HCT116 (cell line): ENCODE results near the gene SRL. TPM values are rescaled to one million over a fixed set of nuclear protein-coding genes. Genes with fewer than 3 reads are reported as not detected.

Source experiments
- ATAC-seq: fragments of 200-7000 bp; cut with Tn5 transposase; 2 replicates; pipeline ENCODE4 v1.9.1; 2020; ENCODE audit warnings: mild to moderate bottlenecking, moderate library complexity
- BruUV-seq: library from RNA; stranded (reverse); fragments of 400-500 nt; replicated peaks from 2 replicates; lab custom pipeline; 2021; lab: Mats Ljungman, UMichigan
- CTCF ChIA-PET: fragments of 300-600 bp; sonication (Branson Sonifier 250); formaldehyde crosslinking; loops from one replicate; lab custom pipeline; 2021; ENCODE audit warnings: antibody characterized with exemption; lab: Charles Lee
- POLR2A ChIA-PET: fragments of 300-600, 350-600 bp; sonication (Branson Sonifier 250); formaldehyde crosslinking; loops from one replicate; lab custom pipeline; 2021; ENCODE audit warnings: antibody characterized with exemption; lab: Charles Lee
- RAD21 ChIA-PET, 2 experiments: fragments of 300-600 bp; sonication (Branson Sonifier 250); formaldehyde crosslinking; loops; one replicate each; lab custom pipeline; 2023; ENCODE audit warnings: low total read pairs in 2 of 2; ENCODE audit not compliant: uncharacterized antibody in 2 of 2, unreplicated experiment in 2 of 2, low non-redundant PET in 1 of 2; lab: Charles Lee
- DNase-seq: peaks from one replicate; pipeline ENCODE4 v3.0.0-alpha.2; 2010; ENCODE audit warnings: low read depth, low spot score
- H2AFZ ChIP-seq: fragments of 200-600 bp; shearing (Covaris generic), sonication (generic); 2 replicates; pipeline ENCODE4 v1.6.1; 2017; ENCODE audit warnings: low read depth, mixed run types, mixed read lengths, antibody characterized with exemption, low read length; ENCODE audit not compliant: poor library complexity, severe bottlenecking
- H3K27ac ChIP-seq: 2 replicates; pipeline ENCODE4 v1.5.1; 2012; ENCODE audit warnings: low read depth, low read length
- H3K27me3 ChIP-seq: fragments of 200-600 bp; sonication (generic); 2 replicates; pipeline ENCODE4 v1.6.1; 2016; ENCODE audit warnings: mixed run types, low read length, mixed read lengths; ENCODE audit not compliant: insufficient read depth
- H3K36me3 ChIP-seq, 2 experiments: fragments of 200-500 bp in 1 of 2; fragments of 200-600 bp in 1 of 2; sonication (Bioruptor generic) in 1 of 2; sonication (generic) in 1 of 2; 2 replicates each; pipeline versions ENCODE4 v1.5.1 to v1.6.1; 2014 to 2016; ENCODE audit warnings: low read length in 2 of 2, inconsistent platforms in 1 of 2, mixed read lengths in 1 of 2, mixed run types in 1 of 2; ENCODE audit not compliant: insufficient read depth in 2 of 2, control insufficient read depth in 1 of 2
- H3K4me1 ChIP-seq, 2 experiments: fragments of 200-600 bp in 1 of 2; sonication (generic) in 1 of 2; 2 replicates each; pipeline versions ENCODE4 v1.5.1 to v1.6.1; 2012 to 2017; ENCODE audit warnings: low read length in 2 of 2, inconsistent platforms in 1 of 2, mild to moderate bottlenecking in 1 of 2, mixed read lengths in 1 of 2, mixed run types in 1 of 2, moderate library complexity in 1 of 2; ENCODE audit not compliant: insufficient read depth in 2 of 2, control insufficient read depth in 1 of 2
- H3K4me2 ChIP-seq: fragments of 200-600 bp; sonication (generic); 2 replicates; pipeline ENCODE4 v1.6.1; 2017; ENCODE audit warnings: mixed run types, low read length, mixed read lengths
- H3K4me3 ChIP-seq, 2 experiments: fragments of 200-600 bp in 1 of 2; sonication (generic) in 1 of 2; replicated peaks in 1 of 2; 2 replicates each; pipeline ENCODE4 v1.5.1; 2011 to 2016; ENCODE audit warnings: low read length in 2 of 2, control low read depth in 1 of 2, low read depth in 1 of 2, mild to moderate bottlenecking in 1 of 2, mixed read lengths in 1 of 2, mixed run types in 1 of 2
- H3K79me2 ChIP-seq: fragments of 200-600 bp; sonication (generic); 2 replicates; pipeline ENCODE4 v1.6.1; 2017; ENCODE audit warnings: mild to moderate bottlenecking, mixed run types, low read length, moderate library complexity, mixed read lengths; ENCODE audit not compliant: insufficient read depth
- H3K9ac ChIP-seq: fragments of 200-600 bp; sonication (generic); 2 replicates; pipeline ENCODE4 v1.6.1; 2016; ENCODE audit warnings: low read length, mixed read lengths
- H3K9me2 ChIP-seq: fragments of 200-600 bp; sonication (generic), shearing (Covaris generic); 2 replicates; pipeline ENCODE4 v1.6.1; 2017; ENCODE audit warnings: mixed run types, mild to moderate bottlenecking, moderate library complexity; ENCODE audit not compliant: insufficient read depth
- H3K9me3 ChIP-seq, 2 experiments: fragments of 200-500 bp in 1 of 2; fragments of 200-600 bp in 1 of 2; sonication (Bioruptor generic) in 1 of 2; sonication (generic) in 1 of 2; 2 replicates each; pipeline ENCODE4 v1.6.1; 2014 to 2017; ENCODE audit warnings: low read length in 2 of 2, mixed read lengths in 2 of 2, inconsistent platforms in 1 of 2, low read depth in 1 of 2, mild to moderate bottlenecking in 1 of 2, mixed run types in 1 of 2, moderate library complexity in 1 of 2; ENCODE audit not compliant: control insufficient read depth in 1 of 2, insufficient read depth in 1 of 2
- H4K20me1 ChIP-seq: fragments of 200-600 bp; sonication (generic), shearing (Covaris generic); 2 replicates; pipeline ENCODE4 v1.6.1; 2017; ENCODE audit warnings: mixed run types, mild to moderate bottlenecking, moderate library complexity; ENCODE audit not compliant: insufficient read depth
- CEBPB ChIP-seq: IDR thresholded peaks from 2 replicates; pipeline ENCODE4 v1.6.1; 2012; ENCODE audit warnings: low read depth
- EZH2 ChIP-seq: fragments of 200-600 bp; sonication (generic); IDR thresholded peaks from 2 replicates; pipeline ENCODE4 v1.6.1; 2017; ENCODE audit warnings: antibody characterized with exemption, mixed run types
- FOSL1 ChIP-seq: IDR thresholded peaks from 2 replicates; pipeline ENCODE4 v1.6.1; 2012; ENCODE audit warnings: low read depth
- JUND ChIP-seq: IDR thresholded peaks from 2 replicates; pipeline ENCODE4 v1.6.1; 2012
- POLR2A ChIP-seq: IDR thresholded peaks from 2 replicates; pipeline ENCODE4 v1.7.0; 2011; ENCODE audit warnings: borderline replicate concordance; ENCODE audit not compliant: insufficient read depth, insufficient read length; ENCODE audit errors: extremely low read depth
- POLR2AphosphoS5 ChIP-seq: IDR thresholded peaks from 2 replicates; pipeline ENCODE4 v1.6.1; 2011; ENCODE audit warnings: mild to moderate bottlenecking, low read depth, low read length, moderate library complexity
- RAD21 ChIP-seq: IDR thresholded peaks from 2 replicates; pipeline ENCODE4 v1.6.1; 2012; ENCODE audit warnings: low read depth, mild to moderate bottlenecking
- REST ChIP-seq: IDR thresholded peaks from 2 replicates; pipeline ENCODE4 v1.6.1; 2012; ENCODE audit warnings: low read depth
- SIN3A ChIP-seq: IDR thresholded peaks from 2 replicates; pipeline ENCODE4 v1.6.1; 2012; ENCODE audit warnings: low read depth
- SP1 ChIP-seq: IDR thresholded peaks from 2 replicates; pipeline ENCODE4 v1.6.1; 2012; ENCODE audit warnings: low read depth
- SRF ChIP-seq: IDR thresholded peaks from 2 replicates; pipeline ENCODE4 v1.6.1; 2012; ENCODE audit warnings: low read depth
- TCF7L2 ChIP-seq: IDR thresholded peaks from 2 replicates; pipeline ENCODE4 v1.7.0; 2011; ENCODE audit warnings: borderline replicate concordance, inconsistent platforms; ENCODE audit not compliant: insufficient read depth, insufficient read length; ENCODE audit errors: extremely low read depth
- YY1 ChIP-seq: IDR thresholded peaks from 2 replicates; pipeline ENCODE4 v1.6.1; 2011; ENCODE audit warnings: low read length, low read depth, moderate library complexity, mild to moderate bottlenecking; ENCODE audit not compliant: insufficient replicate concordance; ENCODE audit errors: extremely low read depth
- ZFX ChIP-seq: fragments of 450-650 bp; IDR thresholded peaks from 2 replicates; pipeline ENCODE4 v1.6.1; 2017
- ZNF274 ChIP-seq: fragments of 200-500 bp; sonication (Bioruptor generic); IDR thresholded peaks from 2 replicates; pipeline ENCODE4 v1.6.1; 2014; ENCODE audit warnings: mild to moderate bottlenecking, low read depth, low read length, inconsistent platforms
- intact Hi-C: fragments of 100-400 bp; cut with micrococcal nuclease; formaldehyde crosslinking; loops from 2 replicates; pipeline ENCODE4 v1.10.0; 2022
- total RNA-seq: library from RNA; stranded (reverse); gene quantifications from one replicate; pipeline ENCODE4 v1.2.1, GENCODE V29; 2021; ENCODE audit not compliant: unreplicated experiment
- TF ChIP-seq, protein P1 (sequence below): IDR thresholded peaks from 2 replicates; pipeline ENCODE4 v1.6.1; 2012
- TF ChIP-seq, protein P2 (sequence below): IDR thresholded peaks from 2 replicates; pipeline ENCODE4 v1.6.1; 2012

SRL gene
- total RNA-seq, 1 experiment from 2014 or later = not detected

DNA sequence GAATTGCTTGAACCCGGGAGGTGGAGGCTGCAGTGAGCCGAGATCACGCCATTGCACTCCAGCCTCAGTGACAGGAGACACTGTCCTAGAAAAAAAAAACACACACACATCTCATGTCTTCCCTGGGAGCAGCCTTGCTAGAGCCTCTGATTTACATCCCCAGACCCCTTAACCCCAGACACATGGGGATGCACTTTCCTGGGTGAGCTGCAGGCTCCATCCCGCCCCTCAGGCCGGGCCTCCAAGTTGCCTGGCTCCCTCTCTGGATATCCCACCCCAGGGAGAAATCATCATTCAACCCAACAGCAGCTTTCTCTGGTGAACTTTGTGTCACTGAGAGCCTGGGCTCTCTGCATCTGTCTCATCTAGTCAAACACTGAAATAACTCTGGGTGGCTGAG is 21.5 kb downstream of the SRL start:
- ChIA-PET POLR2A (interaction anchor here (0.6 kb wide), 1 partner anchor 547 kb away, joined by 3 read pairs; the partner anchor contains the start of gene ZNF500), RAD21 (interaction anchor here in 1 of 2 experiments (0.7 kb wide), 1 partner anchor 235 kb away, joined by 4 read pairs; no protein-coding TSS in a partner anchor), CTCF (no interaction called here)
- Histone ChIP-seq H3K4me3 (no peak overlapping the region), H3K9ac (no peak overlapping the region), H3K4me1 (peaks cover 0 to 2% of the 10 kb centered on the region in 2 experiments; a peak in 1 of 4 replicates), H3K27ac (no peak overlapping the region), H3K4me2 (no peak overlapping the region), H3K9me2 (no peaks in the 10 kb centered on the region), H4K20me1 (no peaks in the 10 kb centered on the region), H2AFZ (no peak overlapping the region), H3K27me3 (no peaks in the 10 kb centered on the region), H3K36me3 (no peaks in the 10 kb centered on the region), H3K79me2 (no peaks in the 10 kb centered on the region), H3K9me3 (no peaks in the 10 kb centered on the region)
- TF ChIP-seq FOSL1 (no peak), CEBPB (no peak), ZNF274 (no peak), SP1 (no peak), EZH2 (no peak), POLR2AphosphoS5 (no peak), SIN3A (no peak), SRF (no peak), YY1 (no peak), POLR2A (no peak), JUND (no peak), RAD21 (no peak), REST (no peak), ZFX (no peak), TCF7L2 (no peak)
- TF ChIP-seq, protein P1, sequence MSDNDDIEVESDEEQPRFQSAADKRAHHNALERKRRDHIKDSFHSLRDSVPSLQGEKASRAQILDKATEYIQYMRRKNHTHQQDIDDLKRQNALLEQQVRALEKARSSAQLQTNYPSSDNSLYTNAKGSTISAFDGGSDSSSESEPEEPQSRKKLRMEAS = no peak
- TF ChIP-seq, protein P2, sequence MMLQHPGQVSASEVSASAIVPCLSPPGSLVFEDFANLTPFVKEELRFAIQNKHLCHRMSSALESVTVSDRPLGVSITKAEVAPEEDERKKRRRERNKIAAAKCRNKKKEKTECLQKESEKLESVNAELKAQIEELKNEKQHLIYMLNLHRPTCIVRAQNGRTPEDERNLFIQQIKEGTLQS = no peak
- DNase-seq (no peak), ATAC-seq (no peak)
- no TSS peak for BruUV-seq
- intact Hi-C loops = no loop called here
